Loucy (cell line): Measurements from ENCODE around the gene CCN6.

Source experiments
- H2AFZ ChIP-seq: fragments of 200-600 bp; sonication (generic); 2 replicates; pipeline ENCODE4 v1.6.0; 2016; ENCODE audit warnings: antibody characterized with exemption, mild to moderate bottlenecking, low read length, moderate library complexity
- H3F3A ChIP-seq: fragments of 200-600 bp; 2 replicates; pipeline ENCODE4 v1.6.0; 2016; ENCODE audit warnings: antibody characterized with exemption, low read depth, mild to moderate bottlenecking
- H3K27me3 ChIP-seq: fragments of 200-600 bp; sonication (generic); 2 replicates; pipeline ENCODE4 v1.6.1; 2014; ENCODE audit warnings: low read length, mild to moderate bottlenecking; ENCODE audit not compliant: insufficient read depth, poor library complexity, severe bottlenecking
- H3K36me3 ChIP-seq: fragments of 200-600 bp; sonication (generic); 2 replicates; pipeline ENCODE4 v1.6.1; 2016; ENCODE audit warnings: low read length; ENCODE audit not compliant: insufficient read depth
- H3K4me1 ChIP-seq: fragments of 200-600 bp; sonication (generic); 2 replicates; pipeline ENCODE4 v1.5.1; 2014; ENCODE audit warnings: low read length, mild to moderate bottlenecking; ENCODE audit not compliant: insufficient read depth, poor library complexity, severe bottlenecking
- H3K4me2 ChIP-seq: fragments of 200-600 bp; sonication (generic); 2 replicates; pipeline ENCODE4 v1.6.0; 2014; ENCODE audit warnings: antibody characterized with exemption, low read length, low read depth, mild to moderate bottlenecking; ENCODE audit not compliant: poor library complexity, severe bottlenecking
- H3K4me3 ChIP-seq: fragments of 200-600 bp; sonication (generic); 2 replicates; pipeline ENCODE4 v1.5.1; 2014; ENCODE audit warnings: low read length, mild to moderate bottlenecking, mixed read lengths; ENCODE audit not compliant: poor library complexity, severe bottlenecking
- H3K79me2 ChIP-seq: fragments of 200-600 bp; sonication (generic); 2 replicates; pipeline ENCODE4 v1.6.1; 2014; ENCODE audit warnings: low read length; ENCODE audit not compliant: insufficient read depth
- H3K9ac ChIP-seq: fragments of 200-600 bp; sonication (generic); 2 replicates; pipeline ENCODE4 v1.6.0; 2014; ENCODE audit warnings: mild to moderate bottlenecking, low read depth, low read length, moderate library complexity; ENCODE audit not compliant: poor library complexity, severe bottlenecking
- H3K9me2 ChIP-seq: fragments of 200-600 bp; sonication (generic); replicated peaks from 2 replicates; pipeline ENCODE4 v1.6.1; 2016; ENCODE audit warnings: low read depth, low read length, mixed read lengths
- H3K9me3 ChIP-seq: fragments of 200-600 bp; sonication (generic); 2 replicates; pipeline ENCODE4 v1.6.1; 2014; ENCODE audit warnings: mild to moderate bottlenecking, antibody characterized with exemption, low read length, low read depth; ENCODE audit not compliant: insufficient read depth
- H4K20me1 ChIP-seq: fragments of 200-600 bp; sonication (generic); 2 replicates; pipeline ENCODE4 v1.6.0; 2014; ENCODE audit warnings: antibody characterized with exemption, low read length, mild to moderate bottlenecking; ENCODE audit not compliant: insufficient read depth, poor library complexity, severe bottlenecking
- EZH2phosphoT487 ChIP-seq: fragments of 200-600 bp; IDR thresholded peaks from 2 replicates; pipeline ENCODE4 v1.6.1; 2018; ENCODE audit warnings: antibody characterized with exemption, mild to moderate bottlenecking, moderate library complexity, borderline replicate concordance
- TF ChIP-seq, protein P1 (sequence below): fragments of 200-600 bp; sonication (generic); conservative IDR thresholded peaks from 2 replicates; pipeline ENCODE4 v1.5.1; 2014; ENCODE audit warnings: mild to moderate bottlenecking, antibody characterized with exemption, low read length

The CCN6 gene

DNA sequence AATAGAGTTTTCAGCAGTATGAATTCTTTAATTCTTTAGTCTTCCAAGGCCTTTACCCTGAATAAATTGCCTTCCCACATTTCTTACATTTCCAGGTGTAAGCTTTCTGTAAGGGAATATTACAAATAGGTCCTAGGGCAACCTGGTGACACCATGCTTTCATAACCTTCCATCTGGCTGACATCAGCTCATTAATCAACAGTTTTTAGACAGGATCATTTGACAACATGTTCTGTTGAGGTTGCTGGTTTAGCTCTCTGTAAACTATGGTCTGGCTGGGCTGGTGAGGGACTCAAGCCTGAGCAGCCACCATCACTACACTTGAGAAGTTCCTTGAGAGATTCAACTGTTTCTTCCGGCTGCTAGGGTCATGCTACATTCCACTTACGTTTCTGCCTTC, 52.7 kb downstream of the CCN6 start:
- no peaks in the 10 kb centered on the region for H3K79me2 ChIP-seq
- no peak overlapping the region for H3K9ac ChIP-seq
- H3K4me3 ChIP-seq: no peak overlapping the region
- no peak overlapping the region for H2AFZ ChIP-seq
- no peaks in the 10 kb centered on the region for H3K36me3 ChIP-seq
- TF ChIP-seq, protein P1, sequence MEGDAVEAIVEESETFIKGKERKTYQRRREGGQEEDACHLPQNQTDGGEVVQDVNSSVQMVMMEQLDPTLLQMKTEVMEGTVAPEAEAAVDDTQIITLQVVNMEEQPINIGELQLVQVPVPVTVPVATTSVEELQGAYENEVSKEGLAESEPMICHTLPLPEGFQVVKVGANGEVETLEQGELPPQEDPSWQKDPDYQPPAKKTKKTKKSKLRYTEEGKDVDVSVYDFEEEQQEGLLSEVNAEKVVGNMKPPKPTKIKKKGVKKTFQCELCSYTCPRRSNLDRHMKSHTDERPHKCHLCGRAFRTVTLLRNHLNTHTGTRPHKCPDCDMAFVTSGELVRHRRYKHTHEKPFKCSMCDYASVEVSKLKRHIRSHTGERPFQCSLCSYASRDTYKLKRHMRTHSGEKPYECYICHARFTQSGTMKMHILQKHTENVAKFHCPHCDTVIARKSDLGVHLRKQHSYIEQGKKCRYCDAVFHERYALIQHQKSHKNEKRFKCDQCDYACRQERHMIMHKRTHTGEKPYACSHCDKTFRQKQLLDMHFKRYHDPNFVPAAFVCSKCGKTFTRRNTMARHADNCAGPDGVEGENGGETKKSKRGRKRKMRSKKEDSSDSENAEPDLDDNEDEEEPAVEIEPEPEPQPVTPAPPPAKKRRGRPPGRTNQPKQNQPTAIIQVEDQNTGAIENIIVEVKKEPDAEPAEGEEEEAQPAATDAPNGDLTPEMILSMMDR: no peak
- TF ChIP-seq EZH2phosphoT487: no peak
- no peaks in the 10 kb centered on the region for H3F3A ChIP-seq
- H3K4me1 ChIP-seq: no peaks in the 10 kb centered on the region
- no peak overlapping the region for H3K4me2 ChIP-seq
- no peaks in the 10 kb centered on the region for H3K9me3 ChIP-seq
- no peaks in the 10 kb centered on the region for H3K27me3 ChIP-seq
- H3K9me2 ChIP-seq: no peaks in the 10 kb centered on the region
- H4K20me1 ChIP-seq: no peaks in the 10 kb centered on the region

DNA sequence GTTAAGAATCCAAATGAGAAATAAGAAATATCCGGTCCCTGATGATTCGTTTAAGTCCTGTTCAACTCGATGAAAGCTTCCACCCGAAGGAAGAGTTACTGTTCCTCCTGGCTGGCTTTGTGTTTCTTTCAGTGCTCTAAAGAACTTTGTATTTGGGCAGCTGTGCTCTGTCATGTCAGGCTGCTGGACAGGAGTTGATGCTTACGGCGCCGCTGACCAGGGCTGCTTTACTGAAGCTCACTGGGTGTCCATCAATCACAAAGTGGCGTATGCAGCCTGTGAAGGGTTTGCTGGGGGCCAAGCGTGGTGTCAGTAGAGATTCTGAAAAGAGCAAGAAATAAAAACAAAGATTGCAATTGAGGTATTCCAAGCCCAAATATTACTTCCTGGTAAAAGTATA, 55.4 kb downstream of the CCN6 start:
- H3K9ac ChIP-seq: no peak overlapping the region
- H4K20me1 ChIP-seq: no peaks in the 10 kb centered on the region
- H2AFZ ChIP-seq: peak overlapping the region; percentile 79; the same call in 1 of the 2 replicates
- TF ChIP-seq, protein P1: no peak
- TF ChIP-seq EZH2phosphoT487: no peak
- H3K4me3 ChIP-seq: no peak overlapping the region
- no peaks in the 10 kb centered on the region for H3K9me2 ChIP-seq
- H3F3A ChIP-seq: no peaks in the 10 kb centered on the region
- H3K4me1 ChIP-seq: no peaks in the 10 kb centered on the region
- H3K9me3 ChIP-seq: no peaks in the 10 kb centered on the region
- no peaks in the 10 kb centered on the region for H3K79me2 ChIP-seq
- no peaks in the 10 kb centered on the region for H3K36me3 ChIP-seq
- H3K27me3 ChIP-seq: no peaks in the 10 kb centered on the region
- H3K4me2 ChIP-seq: no peak overlapping the region

DNA sequence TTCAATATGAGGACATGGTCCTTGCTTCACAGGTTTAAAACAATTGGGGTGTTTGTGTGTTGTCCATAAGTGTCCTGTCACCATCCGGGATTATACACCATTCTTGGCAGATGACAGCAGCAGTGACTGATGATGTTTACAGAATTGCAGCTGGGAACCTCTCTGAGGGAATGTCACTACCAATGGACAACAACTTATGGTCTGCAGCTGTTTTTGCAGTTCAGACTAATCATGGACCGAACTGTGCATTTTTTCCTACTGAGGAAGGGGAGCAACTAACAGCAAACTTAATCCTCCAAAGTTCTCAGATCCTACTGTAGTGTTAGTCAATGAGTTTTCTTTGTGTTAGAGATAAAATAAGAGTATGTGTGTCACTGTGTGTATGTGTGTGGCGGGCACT, 59.5 kb downstream of the CCN6 start:
- H3F3A ChIP-seq: no peaks in the 10 kb centered on the region
- H3K36me3 ChIP-seq: no peaks in the 10 kb centered on the region
- H2AFZ ChIP-seq: no peak overlapping the region
- H3K9me2 ChIP-seq: no peaks in the 10 kb centered on the region
- no peak overlapping the region for H3K9ac ChIP-seq
- no peaks in the 10 kb centered on the region for H3K9me3 ChIP-seq
- H3K27me3 ChIP-seq: no peaks in the 10 kb centered on the region
- H3K4me2 ChIP-seq: no peak overlapping the region
- no peaks in the 10 kb centered on the region for H3K79me2 ChIP-seq
- no peaks in the 10 kb centered on the region for H4K20me1 ChIP-seq
- TF ChIP-seq, protein P1: no peak
- TF ChIP-seq EZH2phosphoT487: no peak
- H3K4me1 ChIP-seq: peaks cover 6% of the 10 kb centered on the region
- H3K4me3 ChIP-seq: no peak overlapping the region
